Measurements from ENCODE around the gene TCF4. TPM values are rescaled to one million over a fixed set of nuclear protein-coding genes. Genes with fewer than 3 reads are reported as not detected.

The TCF4 gene
- total RNA-seq, 1 experiment from 2014 or later = 2.3 TPM

- intact Hi-C loops (cut with micrococcal nuclease; ENCODE audit: unreplicated experiment) (no loop called here), in situ Hi-C loops (cut with HindIII; ENCODE audit: low pct_unique_long_range_greater_than_20kb, low sequenced_read_pairs) (no loop called here)
- ATAC-seq = no peak
- no peaks in the 10 kb centered on the region for H3K36me3 ChIP-seq (ENCODE audit: control insufficient read depth, insufficient read depth, low read length)
- no peak for TF ChIP-seq POLR2AphosphoS5 (IDR thresholded peaks at IDR 0.05; ENCODE audit: low read depth, low read length)
- TF ChIP-seq REST (IDR thresholded peaks at IDR 0.05; ENCODE audit: insufficient read depth in 1 of 2, low read depth in 2 of 2, low read length in 1 of 2) = no peak
- TF ChIP-seq CTCF (IDR thresholded peaks at IDR 0.05) = no peak
- TF ChIP-seq SIN3A (IDR thresholded peaks at IDR 0.05; ENCODE audit: borderline replicate concordance, insufficient read depth, low read depth, low read length) = no peak
- TF ChIP-seq TCF7L2 (IDR thresholded peaks at IDR 0.05; ENCODE audit: low read depth, low read length) = no peak
- H3K27me3 ChIP-seq (ENCODE audit: control insufficient read depth, insufficient read depth, low read length) = no peaks in the 10 kb centered on the region
- H3K9me3 ChIP-seq (ENCODE audit: control insufficient read depth, insufficient read depth, low read depth, low read length) = no peaks in the 10 kb centered on the region
- no peaks in the 10 kb centered on the region for H3K4me1 ChIP-seq (ENCODE audit: control insufficient read depth, insufficient read depth, low read length)
- H3K27ac ChIP-seq (ENCODE audit: low read length) = no peak overlapping the region
- ChIA-PET POLR2A (interaction anchor here (0.6 kb wide), 1 partner anchor 999 kb away, joined by 3 read pairs; no protein-coding TSS in a partner anchor), CTCF (no interaction called here)
- no peak overlapping the region for H3K4me3 ChIP-seq (ENCODE audit: low read depth in 2 of 2, low read length in 2 of 2)
- BruUV-seq (replicated peaks) = no TSS peak
- DNase-seq (ENCODE audit: low read depth, low spot score) = no peak
Observed at GRCh38 chr18:55336438-55337100, 251.4 kb downstream of the TCF4 start.

- Histone ChIP-seq H3K27me3 (ENCODE audit: control insufficient read depth, insufficient read depth, low read length) (no peaks in the 10 kb centered on the region), H3K9me3 (ENCODE audit: control insufficient read depth, insufficient read depth, low read depth, low read length) (no peaks in the 10 kb centered on the region), H3K27ac (ENCODE audit: low read length) (no peak overlapping the region), H3K36me3 (ENCODE audit: control insufficient read depth, insufficient read depth, low read length) (no peaks in the 10 kb centered on the region), H3K4me1 (ENCODE audit: control insufficient read depth, insufficient read depth, low read length) (no peaks in the 10 kb centered on the region), H3K4me3 (ENCODE audit: low read depth in 2 of 2, low read length in 2 of 2) (no peak overlapping the region)
- ATAC-seq (no peak), DNase-seq (ENCODE audit: low read depth, low spot score) (no peak)
- in situ Hi-C loops (cut with HindIII; ENCODE audit: low pct_unique_long_range_greater_than_20kb, low sequenced_read_pairs) = no loop called here
- no peak for TF ChIP-seq CTCF (IDR thresholded peaks at IDR 0.05)
- TF ChIP-seq POLR2AphosphoS5 (IDR thresholded peaks at IDR 0.05; ENCODE audit: low read depth, low read length) = no peak
- TF ChIP-seq TCF7L2 (IDR thresholded peaks at IDR 0.05; ENCODE audit: low read depth, low read length) = no peak
- no peak for TF ChIP-seq REST (IDR thresholded peaks at IDR 0.05; ENCODE audit: insufficient read depth in 1 of 2, low read depth in 2 of 2, low read length in 1 of 2)
- TF ChIP-seq SIN3A (IDR thresholded peaks at IDR 0.05; ENCODE audit: borderline replicate concordance, insufficient read depth, low read depth, low read length) = no peak
- ChIA-PET POLR2A (no interaction called here), CTCF (no interaction called here)
- intact Hi-C loops (cut with micrococcal nuclease; ENCODE audit: unreplicated experiment) = no loop called here
- no TSS peak for BruUV-seq (replicated peaks)
Observed at GRCh38 chr18:55334875-55335274, 253.1 kb downstream of the TCF4 start.

Data from Panc1 (cell line).